ENCODE results near the gene LRMDA.
"Not testable (repeated sequence)": the region's sequence is repeated elsewhere in the genome, so short reads cannot be mapped to it uniquely, and the experiment has no call there.

Gene LRMDA

GRCh38 chr10:76554478-76554877 lies 1123.1 kb downstream of the LRMDA start:
- DNase-seq: no peak

- DNase-seq: no peak
Measured at GRCh38 chr10:76555067-76555670, 1123.7 kb downstream of the LRMDA start.

GRCh38 chr10:76557366-76557765 lies 1125.9 kb downstream of the LRMDA start:
- no peak for DNase-seq

DNA sequence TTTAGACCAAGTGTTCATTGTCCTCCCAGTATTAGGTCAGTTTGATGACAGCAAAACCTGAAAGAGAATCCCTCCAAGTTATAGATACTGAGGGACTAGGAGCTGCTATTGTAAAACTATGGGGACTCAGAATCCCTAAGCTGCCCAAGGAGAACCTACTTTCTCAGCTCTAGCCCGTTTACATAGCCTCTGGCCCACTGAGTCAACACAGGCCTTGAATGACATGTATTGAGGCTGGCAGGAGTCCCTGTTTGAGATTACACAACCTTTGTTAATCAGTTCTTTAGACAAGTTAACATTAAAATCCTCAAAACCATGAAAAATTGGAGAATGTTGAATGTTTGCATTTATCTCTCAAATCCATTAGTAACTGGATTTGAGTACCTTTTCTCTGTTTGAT lies 1127.2 kb downstream of the LRMDA start:
- no peak for DNase-seq

GRCh38 chr10:76558996-76559891 lies 1127.8 kb downstream of the LRMDA start:
- DNase-seq: no peak

DNA sequence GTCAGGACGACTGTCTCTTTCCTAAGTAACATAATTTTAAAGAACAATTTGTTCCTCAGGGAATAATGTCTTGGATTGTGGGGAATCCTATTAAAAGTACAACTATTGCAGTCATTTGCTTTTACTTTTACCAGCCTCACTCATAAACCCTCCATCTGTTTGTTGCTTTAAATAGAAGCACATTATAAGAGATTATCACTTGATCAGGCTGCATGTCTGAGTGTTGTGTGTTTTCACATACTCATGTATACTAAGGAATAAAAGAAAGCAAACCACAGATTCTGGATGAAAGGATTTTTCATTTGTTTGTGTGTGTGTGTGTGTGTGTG lies 1128.4 kb downstream of the LRMDA start:
- no peak for DNase-seq

- no peak for DNase-seq
Measured at GRCh38 chr10:76560338-76560737, 1128.9 kb downstream of the LRMDA start.

DNA sequence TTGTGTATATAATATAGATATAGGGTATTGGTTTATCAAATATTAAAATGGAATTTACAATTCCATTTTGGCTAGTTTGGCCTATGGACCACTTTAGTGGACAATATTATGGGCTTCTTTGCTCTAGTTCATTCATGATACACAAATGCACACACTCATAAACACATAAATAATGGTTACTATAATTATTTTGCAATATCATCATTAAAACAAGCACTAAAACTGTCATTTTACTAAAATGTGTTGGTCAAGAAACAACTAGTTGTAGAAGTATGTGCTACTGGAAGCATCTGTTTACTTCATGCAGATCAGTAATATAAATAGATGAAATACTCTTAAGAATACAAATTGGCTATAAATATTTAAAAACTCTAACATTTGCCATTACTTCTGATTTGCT lies 1131.9 kb downstream of the LRMDA start:
- DNase-seq: no peak

DNA sequence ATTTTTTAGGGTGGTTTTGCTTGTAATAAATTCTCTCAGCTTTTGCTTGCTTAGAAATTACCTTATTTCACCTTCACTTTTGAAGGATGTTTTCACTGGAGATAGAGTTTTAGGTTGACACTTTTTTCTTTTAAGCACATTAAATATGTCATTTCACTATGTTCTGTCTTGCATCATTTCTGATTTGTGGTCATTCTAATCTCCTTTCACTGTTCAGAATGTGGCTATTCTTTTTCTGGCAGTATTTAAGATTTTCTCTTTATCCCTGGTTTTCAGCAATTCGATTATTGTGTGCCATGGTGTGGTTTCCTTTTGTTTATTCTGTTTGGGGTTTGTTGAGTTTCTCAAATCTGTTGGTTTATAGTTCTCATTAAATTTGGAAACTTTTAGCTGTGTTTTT lies 1140.6 kb downstream of the LRMDA start:
- no peak for DNase-seq

DNA sequence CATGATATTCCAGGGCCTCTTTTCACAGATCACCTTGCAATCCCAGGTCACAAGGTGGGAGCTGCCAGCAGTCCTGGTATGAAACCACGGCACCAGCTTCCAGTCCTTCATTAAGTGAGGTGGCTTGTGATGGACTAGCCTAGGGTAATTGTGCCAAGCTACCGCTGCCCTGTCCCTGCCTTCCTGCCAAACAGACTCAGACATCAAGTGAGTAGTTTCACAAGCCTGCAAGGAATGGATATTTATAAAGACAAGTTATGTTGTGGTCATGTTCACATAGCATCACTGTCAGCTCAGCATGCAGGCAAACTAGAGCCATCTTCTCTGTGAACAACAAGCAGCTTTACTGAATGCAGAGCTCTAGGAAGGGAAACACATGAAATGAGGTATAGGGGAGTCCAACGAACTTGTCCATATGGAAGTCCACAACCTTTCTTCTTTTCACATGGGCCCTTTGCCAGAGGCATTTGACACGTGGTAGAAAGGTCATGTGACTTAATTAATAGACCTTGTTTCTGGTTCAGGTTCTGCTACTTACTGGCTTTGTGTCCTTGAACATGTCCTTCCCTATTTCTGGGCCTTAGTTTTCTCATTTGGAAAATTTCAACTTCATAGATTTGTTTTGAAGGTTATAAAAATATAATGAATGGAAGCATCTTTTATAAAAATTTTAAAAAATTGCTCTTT lies 1145.0 kb downstream of the LRMDA start:
- DNase-seq: no peak

DNA sequence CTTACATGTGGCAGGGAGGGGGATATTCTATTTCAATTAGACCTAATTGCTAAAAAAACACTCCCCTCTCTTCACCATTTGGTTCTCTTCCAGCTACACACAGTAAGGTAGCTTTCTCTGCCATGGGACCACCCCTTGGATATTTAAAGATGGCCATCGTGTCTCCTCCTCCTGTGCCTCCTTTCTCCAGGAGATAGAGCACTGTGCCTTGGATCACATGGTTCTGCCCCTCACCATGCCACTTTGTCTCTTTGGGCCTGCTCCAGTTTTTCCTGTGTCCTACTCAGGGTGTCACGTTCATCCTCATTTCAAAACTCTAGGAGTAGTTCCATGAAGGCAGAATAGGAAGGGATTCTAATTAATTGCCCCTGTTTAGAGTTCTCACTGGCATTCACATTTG lies 1146.0 kb downstream of the LRMDA start:
- no peak for DNase-seq

GRCh38 chr10:76581506-76582256 lies 1150.3 kb downstream of the LRMDA start:
- DNase-seq: no peak

DNA sequence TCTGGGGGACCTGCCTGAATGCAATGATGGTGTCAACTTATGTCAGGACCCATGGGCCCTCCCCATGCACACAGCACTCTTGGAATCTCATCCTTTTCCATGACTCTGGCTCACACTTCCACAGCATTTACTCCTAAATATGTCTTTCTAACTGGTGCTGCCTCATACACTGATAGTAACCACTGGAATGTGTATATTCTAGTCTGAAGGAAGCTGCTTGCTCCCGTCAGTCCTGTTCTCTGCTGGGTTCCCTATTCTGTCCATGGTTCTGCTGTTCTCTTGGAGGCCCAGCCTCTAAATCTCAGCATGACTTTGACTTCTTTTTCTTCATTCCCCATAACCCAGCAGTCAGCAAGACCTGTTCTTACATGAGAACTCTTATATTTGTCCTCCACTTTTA lies 1151.1 kb downstream of the LRMDA start:
- no peak for DNase-seq

GRCh38 chr10:76583711-76584161 lies 1152.3 kb downstream of the LRMDA start:
- no peak for DNase-seq

DNA sequence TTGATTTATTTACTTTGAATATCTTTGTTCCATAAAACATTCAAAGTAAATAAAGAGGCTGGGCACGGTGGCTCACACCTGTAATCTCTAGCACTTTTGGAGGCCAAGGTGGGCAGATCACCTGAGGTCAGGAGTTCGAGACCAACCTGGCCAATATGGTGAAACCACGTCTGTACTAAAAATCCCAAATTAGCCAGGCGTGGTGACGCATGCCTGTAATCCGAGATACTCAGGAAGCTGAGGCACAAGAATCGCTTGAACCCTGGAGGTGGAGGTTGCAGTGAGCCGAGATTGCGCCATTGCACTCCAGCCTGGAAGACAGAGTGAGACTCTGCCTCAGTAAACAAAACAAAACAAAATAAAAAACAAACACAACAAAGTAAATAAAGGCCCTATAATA lies 1153.0 kb downstream of the LRMDA start:
- DNase-seq: not testable (repeated sequence)

Data from NCI-H187 treated with DMSO at 0.1 percent for 48 hours (cell line).